KBM-7 (cell line): ENCODE data around the gene MMP23B.
"Not testable (repeated sequence)": the region's sequence is repeated elsewhere in the genome, so short reads cannot be mapped to it uniquely, and the experiment has no call there.

Experiments used
- DNase-seq: peaks from one replicate; pipeline ENCODE4 v3.0.0-alpha.2; 2015
- in situ Hi-C: fragments of 300-500 bp; cut with MboI; formaldehyde crosslinking; loops from 2 replicates; pipeline ENCODE4 v1.14.3; 2020; ENCODE audit warnings: low sequenced_read_pairs, low pct_unique_long_range_greater_than_20kb, mixed read lengths

The MMP23B gene

DNA sequence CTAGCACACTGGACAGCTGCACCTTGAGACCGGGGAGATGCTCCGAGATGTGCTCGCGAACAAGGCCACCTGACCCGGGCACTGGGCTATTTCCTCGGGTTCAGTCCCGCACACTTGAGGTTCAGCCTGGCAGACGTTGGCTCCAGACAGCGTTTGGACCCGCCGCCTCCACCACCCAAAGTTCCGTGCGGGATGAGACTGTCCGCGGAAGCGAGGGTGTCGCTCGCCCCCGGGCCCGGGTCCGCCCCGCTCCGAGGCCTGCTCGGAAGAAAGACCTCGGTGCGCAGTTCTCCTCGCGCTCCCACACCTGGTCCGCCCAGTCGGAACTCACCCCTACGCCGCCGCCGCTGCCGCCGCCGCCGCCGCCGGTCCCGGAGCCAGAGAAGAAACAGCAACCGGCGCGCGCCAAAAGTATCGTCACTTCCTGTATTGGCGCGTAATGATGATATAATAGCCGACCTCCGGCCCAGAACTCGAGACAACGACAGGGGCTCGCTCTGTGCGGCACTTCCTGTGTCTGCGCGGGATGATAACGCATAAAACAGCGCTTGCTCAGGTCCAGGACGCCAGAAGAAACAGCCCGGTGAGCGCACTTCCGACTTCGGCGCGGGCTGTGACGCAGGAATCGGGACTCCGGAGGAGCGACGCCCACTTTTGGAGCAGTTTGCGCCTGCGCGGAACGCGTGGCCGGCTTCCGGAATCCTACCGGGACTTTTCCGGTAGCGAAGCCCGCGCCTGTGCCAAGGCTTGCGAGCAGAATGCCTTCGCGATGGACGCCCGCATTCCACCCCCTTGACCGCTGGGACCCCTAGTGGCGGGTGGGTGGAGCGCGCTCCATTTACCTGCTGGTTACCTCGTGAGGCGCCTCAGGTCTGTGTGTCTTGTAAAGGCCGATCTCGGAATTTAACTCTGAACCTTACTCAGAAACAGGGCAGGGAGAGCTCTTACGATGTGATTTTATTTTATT lies 26.9 kb downstream of the MMP23B start, which contains the start of gene CDK11B:
Gene CDK11B (minus strand): TSS at position 422 of the 967 bp plus-strand sequence. CDS start 1,519 bp downstream, outside the sequence.
- in situ Hi-C loops, result not testable (repeated sequence)
- peak; percentile 94 for DNase-seq

- in situ Hi-C loops, DNase-seq: not testable (repeated sequence)
Observed at GRCh38 chr1:1662392-1662791, 30.4 kb downstream of the MMP23B start.

DNA sequence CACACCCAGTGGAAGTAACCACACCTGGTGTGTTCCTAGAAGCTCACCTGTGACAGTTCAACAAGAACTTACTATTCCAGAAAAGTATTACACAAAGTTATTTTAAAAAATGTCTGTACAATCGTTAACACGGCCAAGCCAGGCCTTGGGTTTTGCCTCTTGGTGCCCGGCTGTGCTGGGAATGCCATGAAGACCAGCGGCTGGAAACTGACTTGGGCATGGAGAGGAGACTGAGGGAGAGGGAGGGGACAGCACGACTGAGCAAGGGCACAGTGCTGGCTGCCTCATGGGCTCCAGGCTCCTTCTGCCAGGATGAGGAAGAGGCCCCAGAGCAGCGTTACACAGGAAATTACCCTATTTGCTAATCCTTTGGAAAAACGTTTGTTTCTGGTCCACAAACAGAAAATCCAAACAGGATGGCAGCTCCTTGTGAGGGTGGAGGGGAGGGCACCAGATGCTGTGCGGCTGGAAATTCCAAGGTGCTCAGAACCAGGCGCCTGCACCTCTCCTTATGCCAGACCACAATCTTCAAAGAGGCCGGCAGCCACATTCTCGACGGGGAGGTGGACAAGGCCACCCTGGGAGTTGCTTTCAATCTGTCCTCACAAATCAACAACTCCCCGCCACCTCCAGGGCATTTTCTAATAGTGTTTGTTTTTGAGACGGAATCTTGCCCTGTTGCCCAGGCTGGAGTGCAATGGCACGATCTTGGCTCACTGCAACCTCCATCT lies 31.0 kb downstream of the MMP23B start:
- in situ Hi-C loops, DNase-seq: not testable (repeated sequence)

- in situ Hi-C loops, DNase-seq: not testable (repeated sequence)
Observed at GRCh38 chr1:1664318-1664717, 32.3 kb downstream of the MMP23B start.

GRCh38 chr1:1664941-1665814 lies 33.2 kb downstream of the MMP23B start:
- in situ Hi-C loops, result no loop called here

DNA sequence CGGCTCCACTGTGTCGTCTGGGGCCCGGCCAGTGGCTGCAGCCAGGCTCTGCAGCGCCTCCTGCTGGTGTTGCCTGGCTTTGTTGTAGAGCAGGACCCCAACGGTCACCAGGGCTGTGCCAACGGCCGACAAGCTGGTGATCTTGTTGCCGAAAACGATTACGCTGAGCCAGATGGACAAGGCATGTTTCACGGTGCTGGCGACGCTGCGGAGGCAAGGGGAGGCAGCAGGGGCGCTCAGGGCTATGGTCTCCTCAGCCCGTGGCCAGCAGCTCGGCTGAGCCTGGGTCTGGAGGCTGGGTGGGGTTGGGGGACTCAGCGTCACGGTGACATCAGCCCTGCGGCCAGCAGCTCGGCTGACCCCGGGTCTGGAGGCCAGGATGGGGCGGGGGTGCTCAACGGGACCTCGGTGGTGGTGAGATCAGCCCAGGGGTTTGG lies 33.9 kb downstream of the MMP23B start:
- peak; percentile 23 for DNase-seq

More at GRCh38 chr1:1664941-1665814, 33.2 kb downstream of the MMP23B start:
- no peak for DNase-seq

GRCh38 chr1:1666526-1666925 lies 34.6 kb downstream of the MMP23B start:
- DNase-seq, result no peak
- in situ Hi-C loops, result no loop called here

More for the DNA sequence above, 33.9 kb downstream of the MMP23B start:
- in situ Hi-C loops, result no loop called here

- in situ Hi-C loops, result no loop called here
- no peak for DNase-seq
Observed at GRCh38 chr1:1669468-1670440, 37.8 kb downstream of the MMP23B start.

GRCh38 chr1:1670866-1671265 lies 38.9 kb downstream of the MMP23B start:
- no peak for DNase-seq
- in situ Hi-C loops, result no loop called here

DNA sequence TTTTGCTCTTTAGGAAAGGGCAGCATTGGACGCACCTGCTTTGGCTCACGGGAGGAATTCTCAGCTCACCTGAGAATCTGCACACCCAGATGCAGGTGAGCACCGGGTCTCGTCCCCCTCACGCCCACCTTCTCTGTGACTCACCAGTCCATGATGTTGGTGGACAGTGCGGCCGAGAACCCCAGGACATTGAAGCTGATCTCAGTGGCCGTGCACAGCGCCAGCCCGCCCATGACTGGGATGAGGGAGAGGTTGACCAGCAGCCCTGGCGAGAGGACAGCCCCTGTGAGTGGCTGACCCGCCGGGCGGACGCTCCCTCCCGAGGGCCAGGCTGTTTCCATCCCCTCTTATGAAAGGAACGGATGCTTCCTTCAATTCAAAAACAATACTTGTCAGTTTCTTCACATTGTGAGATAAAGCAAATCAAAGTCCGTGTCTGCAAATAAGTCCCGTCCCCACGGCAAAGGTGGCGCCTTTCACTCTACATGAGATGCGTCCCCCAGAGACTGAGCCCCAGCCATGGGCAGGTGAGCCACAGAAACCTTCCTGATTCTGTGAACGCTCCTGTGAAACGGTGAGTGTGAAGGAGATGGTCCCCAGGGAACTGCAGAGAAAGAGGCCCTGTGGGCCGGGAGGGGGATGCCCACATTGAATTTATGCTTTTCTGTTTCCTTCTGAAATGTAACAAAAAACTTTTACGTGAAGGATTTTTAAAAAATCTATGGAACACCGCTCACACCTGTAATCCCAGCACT lies 39.6 kb downstream of the MMP23B start:
- in situ Hi-C loops, result no loop called here
- DNase-seq, result no peak

DNA sequence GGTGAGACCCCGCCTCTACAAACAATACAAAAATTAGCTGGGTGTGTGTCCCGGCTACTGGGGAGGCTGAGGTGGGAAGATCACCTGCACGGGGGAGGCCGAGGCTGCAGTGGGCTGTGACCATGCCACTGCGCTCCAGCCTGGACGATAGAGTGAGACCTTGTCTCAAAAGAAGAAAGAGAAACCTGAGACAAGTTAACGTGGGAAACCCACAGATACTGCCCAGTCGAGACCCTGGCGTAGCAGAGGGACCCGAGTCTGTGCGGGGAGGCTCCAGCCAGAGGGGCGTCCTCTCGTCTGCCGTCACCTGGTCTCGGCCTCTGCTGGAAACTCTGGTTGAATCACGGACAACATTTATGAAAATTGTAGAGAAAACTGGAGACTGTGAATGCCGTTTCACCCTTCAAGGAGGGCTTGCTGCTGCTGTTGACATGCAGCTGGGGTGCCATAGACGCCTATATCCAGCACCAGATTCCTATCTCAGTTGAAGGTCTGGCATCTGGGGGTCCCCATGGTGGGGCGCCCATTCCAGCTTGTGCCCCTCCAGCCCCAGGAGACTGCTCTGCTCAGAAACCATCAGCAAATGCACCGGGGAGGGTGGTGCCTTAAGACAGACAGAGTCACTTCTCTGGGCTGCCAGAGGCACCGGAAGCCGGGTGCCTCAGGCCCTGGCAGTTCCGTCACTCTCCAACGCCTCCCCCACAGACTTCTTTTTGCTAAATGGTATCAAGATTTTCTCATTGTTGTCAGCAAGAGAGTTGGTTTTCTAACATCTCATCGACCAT lies 40.4 kb downstream of the MMP23B start:
- in situ Hi-C loops, result no loop called here
- DNase-seq, result no peak

GRCh38 chr1:1674806-1675205 lies 42.8 kb downstream of the MMP23B start:
- in situ Hi-C loops, DNase-seq: not testable (repeated sequence)

GRCh38 chr1:1675218-1675617 lies 43.2 kb downstream of the MMP23B start:
- in situ Hi-C loops, DNase-seq: not testable (repeated sequence)

- DNase-seq, in situ Hi-C loops: not testable (repeated sequence)
Observed at GRCh38 chr1:1676087-1676486, 44.1 kb downstream of the MMP23B start.

DNA sequence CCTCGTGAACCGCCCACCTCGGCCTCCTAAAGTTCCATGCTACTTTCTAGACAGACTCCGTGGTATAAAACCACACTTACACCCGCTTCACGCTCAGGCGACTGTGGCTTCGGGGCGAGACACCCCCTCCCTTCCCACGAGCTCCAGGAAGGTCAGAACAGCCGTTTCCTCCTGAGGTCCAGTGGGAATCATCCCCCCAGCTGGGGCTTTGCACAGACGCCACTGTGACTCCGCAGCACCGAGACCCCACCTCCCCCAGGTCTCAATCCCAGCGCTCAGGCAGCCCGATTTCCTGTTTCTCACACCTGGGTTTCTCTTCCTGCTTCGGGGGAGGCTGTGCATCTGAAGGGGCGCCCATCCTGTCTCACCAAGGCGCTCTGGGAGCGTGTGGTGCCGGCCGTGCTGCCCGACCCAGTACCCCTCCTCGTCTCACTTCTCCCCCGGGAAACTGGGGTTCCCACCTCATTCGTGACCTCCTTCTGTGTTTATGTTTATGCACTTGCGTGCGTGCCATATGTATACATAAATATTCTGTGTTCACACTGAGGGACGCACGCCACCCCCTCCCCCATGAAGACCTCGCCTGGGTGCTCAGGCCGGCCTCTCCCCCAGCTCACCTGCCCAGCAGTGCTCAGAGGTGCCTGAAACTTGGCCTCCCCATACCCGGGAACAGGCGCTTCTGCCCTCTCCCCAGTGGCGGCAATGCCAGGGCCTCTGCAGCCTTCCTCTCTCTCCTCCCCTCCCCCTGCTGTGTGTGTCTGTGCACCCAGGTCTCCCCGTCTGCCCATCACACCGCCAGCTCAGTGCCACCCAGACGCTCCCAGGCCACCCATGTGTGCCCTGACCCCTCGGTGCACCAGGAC lies 46.0 kb downstream of the MMP23B start:
- in situ Hi-C loops, result no loop called here
- DNase-seq, result peak; percentile 76
